Raji (cell line): ENCODE results near the gene KARS1.

Experiments used
- POLR2A ChIP-seq: IDR thresholded peaks from 2 replicates; pipeline ENCODE4 v1.6.1; 2011; ENCODE audit warnings: low read depth, low read length, control low read depth; ENCODE audit not compliant: insufficient read depth

KARS1 gene

GRCh38 chr16:75647492-75648264 lies at the start of gene KARS1, which contains the start of gene TERF2IP:
KARS1 (minus strand) TSS chr16:75647665; CDS start chr16:75647639, 26 bp downstream.
TERF2IP (plus strand) TSS chr16:75647773; CDS start chr16:75647883, 110 bp downstream.
- TF ChIP-seq POLR2A, result peak; percentile 96

GRCh38 chr16:75695708-75696107 lies 48.2 kb upstream of the KARS1 start:
- no peak for TF ChIP-seq POLR2A

- no peak for TF ChIP-seq POLR2A
These were observed 39.9 kb upstream of the KARS1 start for GRCh38 chr16:75687361-75687760.

- TF ChIP-seq POLR2A, result no peak
These were observed 34.8 kb upstream of the KARS1 start for GRCh38 chr16:75682308-75682707.

- no peak for TF ChIP-seq POLR2A
These were observed 31.9 kb upstream of the KARS1 start for GRCh38 chr16:75679366-75679765.

GRCh38 chr16:75676909-75677308 lies 29.4 kb upstream of the KARS1 start, which contains the start of gene CPHXL2:
CPHXL2 (minus strand) TSS chr16:75677009; CDS start chr16:75676999, 10 bp downstream.
- TF ChIP-seq POLR2A, result no peak

GRCh38 chr16:75667503-75667902 lies 20.0 kb upstream of the KARS1 start:
- TF ChIP-seq POLR2A, result no peak

GRCh38 chr16:75660726-75661302 lies 13.3 kb upstream of the KARS1 start:
- TF ChIP-seq POLR2A, result no peak

GRCh38 chr16:75660321-75660720 lies 12.9 kb upstream of the KARS1 start:
- TF ChIP-seq POLR2A, result no peak

GRCh38 chr16:75658175-75658574 lies 10.7 kb upstream of the KARS1 start:
- TF ChIP-seq POLR2A, result no peak

- no peak for TF ChIP-seq POLR2A
These were observed 6.5 kb upstream of the KARS1 start for GRCh38 chr16:75653922-75654321.

GRCh38 chr16:75648265-75649076 lies 1.0 kb upstream of the KARS1 start:
- peak; percentile 64 for TF ChIP-seq POLR2A

GRCh38 chr16:75647112-75647491 lies 363 bp downstream of the KARS1 start:
- TF ChIP-seq POLR2A, result no peak

GRCh38 chr16:75644240-75645012 lies 3.0 kb downstream of the KARS1 start:
- no peak for TF ChIP-seq POLR2A

GRCh38 chr16:75640598-75640997 lies 6.9 kb downstream of the KARS1 start:
- TF ChIP-seq POLR2A, result no peak
